NCI-H2196 treated with DMSO at 0.1 percent for 48 hours (cell line): ENCODE results near the gene SEMA3D.

ENCODE experiments used
- DNase-seq: peaks from one replicate; lab custom pipeline; 2025; ENCODE audit not compliant: unreplicated experiment; lab: John Stamatoyannopoulos, UW

The SEMA3D gene

DNA sequence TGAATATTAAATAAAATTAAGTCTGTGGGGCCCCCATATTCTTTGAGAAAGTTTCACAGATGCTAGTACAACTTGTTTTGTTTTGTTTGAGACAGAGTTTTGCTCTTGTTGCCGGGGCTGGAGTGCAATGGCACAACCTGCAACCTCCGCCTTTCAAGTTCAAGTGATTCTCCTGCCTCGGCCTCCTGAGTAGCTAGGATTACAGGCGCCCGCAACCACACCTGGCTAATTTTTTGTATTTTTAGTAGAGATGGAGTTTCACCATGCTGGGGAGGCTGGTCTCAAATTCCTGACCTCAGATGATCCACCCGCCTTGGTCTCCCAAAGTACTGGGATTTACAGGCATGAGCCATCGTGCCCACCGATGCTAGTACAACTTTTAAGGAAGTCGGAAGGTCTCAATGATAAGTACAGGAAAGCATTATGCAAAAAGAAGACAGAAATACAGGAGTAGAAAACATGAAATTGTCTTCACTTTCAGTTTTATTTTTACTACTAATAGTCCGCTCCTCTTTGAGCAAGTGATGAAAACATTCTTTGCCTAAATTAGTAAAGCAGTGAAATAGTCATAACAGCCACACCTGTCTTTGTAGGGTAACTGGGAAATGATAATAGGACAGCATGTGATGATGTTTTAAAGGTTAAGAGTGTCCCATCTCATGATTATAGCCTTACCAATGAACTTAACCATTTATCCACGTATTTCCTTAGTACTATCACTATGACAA, 147.5 kb downstream of the SEMA3D start:
- no peak for DNase-seq

GRCh38 chr7:85038466-85038865, 148.4 kb downstream of the SEMA3D start:
- no peak for DNase-seq

DNA sequence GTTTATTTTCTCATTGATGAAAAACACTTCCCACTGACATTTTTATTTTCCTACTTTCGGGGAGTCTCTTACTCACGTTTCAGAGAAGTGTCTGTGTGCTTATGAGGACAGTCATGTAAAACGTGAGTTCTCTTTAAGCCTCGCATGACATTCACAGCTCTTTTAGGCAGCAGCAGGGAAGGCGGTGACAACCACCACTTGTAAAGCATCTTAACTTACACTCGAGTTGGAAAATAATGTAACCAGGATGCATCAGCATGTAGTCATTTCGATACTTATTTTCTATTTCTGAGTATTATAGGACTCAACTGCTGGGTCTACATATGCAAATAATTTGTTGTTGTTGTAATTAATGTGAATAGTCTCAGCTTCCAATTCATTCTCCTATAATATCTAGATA, 153.6 kb downstream of the SEMA3D start:
- no peak for DNase-seq

GRCh38 chr7:85031475-85031874, 155.4 kb downstream of the SEMA3D start:
- DNase-seq, result no peak

DNA sequence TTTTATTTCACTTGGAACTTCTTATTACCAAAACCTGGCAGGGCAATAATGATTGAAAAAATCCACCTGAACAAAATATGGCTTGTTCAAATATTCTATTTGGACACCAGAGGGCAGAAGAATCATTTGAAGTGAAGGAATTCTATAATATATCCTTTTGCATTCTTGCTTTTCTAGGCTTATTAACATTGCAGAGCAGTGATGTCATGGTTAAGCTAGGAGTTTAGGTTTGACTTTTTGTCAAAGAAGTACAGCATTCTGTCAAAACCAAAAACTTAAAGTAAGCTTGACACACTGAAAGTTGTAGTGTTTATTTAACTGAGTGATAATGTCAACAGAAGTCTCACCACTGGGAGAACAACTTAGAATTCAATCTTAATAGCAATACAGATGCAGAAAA, 156.0 kb downstream of the SEMA3D start:
- DNase-seq, result peak; percentile 1

DNA sequence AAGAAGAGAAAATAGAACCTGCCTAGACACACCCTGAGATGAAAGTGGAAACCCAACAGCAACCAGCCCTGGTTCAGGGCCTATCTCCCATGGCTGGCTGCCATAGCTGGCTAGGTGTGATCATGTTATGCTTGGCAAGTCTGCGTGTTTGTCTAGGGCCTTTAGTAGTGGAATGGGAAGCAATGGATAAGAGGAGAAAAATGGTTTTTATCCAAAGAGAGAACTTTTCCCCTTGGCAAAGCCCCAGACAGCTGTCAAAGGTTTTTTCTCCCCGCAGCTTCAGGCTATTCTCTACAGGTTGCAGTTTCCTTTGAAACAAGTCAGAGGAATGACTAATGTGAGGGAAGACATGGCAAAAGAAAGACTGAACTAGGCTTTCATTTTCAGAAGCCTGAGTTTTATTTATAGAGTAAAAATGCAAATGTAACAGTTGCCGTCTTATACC, 161.5 kb downstream of the SEMA3D start:
- DNase-seq, result no peak

DNA sequence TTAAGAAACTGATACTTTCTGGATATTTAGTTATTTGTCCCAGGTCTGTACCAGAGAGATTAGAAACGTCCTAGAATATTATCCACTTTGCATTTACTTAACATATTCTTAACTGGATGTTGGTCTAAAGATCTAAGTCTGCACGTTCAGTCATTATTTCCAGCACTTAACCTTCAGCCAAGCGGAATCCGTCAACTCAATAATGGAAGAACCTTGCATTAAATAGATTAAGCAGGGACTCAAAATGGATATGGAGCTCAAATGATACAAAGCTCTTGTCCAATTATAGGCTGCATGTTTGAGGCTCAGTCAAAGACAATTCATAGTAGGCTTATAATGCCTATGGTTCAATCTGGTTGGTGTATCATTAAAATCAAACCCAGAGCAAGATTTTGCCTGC, 162.9 kb downstream of the SEMA3D start:
- DNase-seq, result no peak

GRCh38 chr7:85023066-85023712, 163.7 kb downstream of the SEMA3D start:
- DNase-seq, result no peak

GRCh38 chr7:85022064-85022697, 164.7 kb downstream of the SEMA3D start:
- no peak for DNase-seq

- DNase-seq, result no peak
Measured at GRCh38 chr7:85021101-85021704, 165.7 kb downstream of the SEMA3D start.

- DNase-seq, result no peak
Measured at GRCh38 chr7:85019778-85020177, 167.1 kb downstream of the SEMA3D start.

GRCh38 chr7:85019176-85019575, 167.7 kb downstream of the SEMA3D start:
- no peak for DNase-seq

GRCh38 chr7:85018498-85018897, 168.4 kb downstream of the SEMA3D start:
- DNase-seq, result no peak

GRCh38 chr7:85016286-85016685, 170.6 kb downstream of the SEMA3D start:
- no peak for DNase-seq

DNA sequence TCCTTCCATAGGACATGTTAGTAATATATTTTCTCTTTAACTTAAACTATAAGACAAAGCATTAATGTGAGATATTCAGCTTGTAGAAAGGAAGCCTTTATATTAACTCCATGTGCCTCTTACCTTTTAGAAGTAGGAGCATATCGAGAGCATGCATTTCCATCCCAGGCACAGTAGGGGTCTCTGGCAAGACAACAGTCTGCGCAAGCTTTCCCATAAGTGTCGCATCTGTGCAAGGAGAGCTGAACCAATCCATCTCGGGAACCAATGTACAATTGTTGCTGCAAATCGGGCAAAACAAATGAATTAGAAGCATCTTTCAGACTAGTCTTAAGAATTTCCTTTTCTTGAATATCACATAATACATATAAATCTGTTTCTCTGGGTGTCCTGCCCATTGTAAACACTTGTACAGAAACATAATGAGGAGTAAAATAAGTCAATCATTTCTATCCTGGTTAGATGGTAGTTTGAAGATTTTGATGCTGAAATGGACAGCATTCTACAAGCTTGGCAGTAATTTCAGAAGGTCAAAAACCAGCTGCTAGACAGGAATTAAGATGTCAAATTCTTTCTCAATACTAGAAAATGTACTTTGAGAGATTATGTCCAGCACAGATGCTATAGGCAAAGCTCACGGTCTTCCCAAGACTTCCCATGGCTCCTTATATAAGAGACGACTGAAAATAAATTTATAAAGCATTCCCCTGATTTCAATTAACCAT, 171.8 kb downstream of the SEMA3D start:
- no peak for DNase-seq

DNA sequence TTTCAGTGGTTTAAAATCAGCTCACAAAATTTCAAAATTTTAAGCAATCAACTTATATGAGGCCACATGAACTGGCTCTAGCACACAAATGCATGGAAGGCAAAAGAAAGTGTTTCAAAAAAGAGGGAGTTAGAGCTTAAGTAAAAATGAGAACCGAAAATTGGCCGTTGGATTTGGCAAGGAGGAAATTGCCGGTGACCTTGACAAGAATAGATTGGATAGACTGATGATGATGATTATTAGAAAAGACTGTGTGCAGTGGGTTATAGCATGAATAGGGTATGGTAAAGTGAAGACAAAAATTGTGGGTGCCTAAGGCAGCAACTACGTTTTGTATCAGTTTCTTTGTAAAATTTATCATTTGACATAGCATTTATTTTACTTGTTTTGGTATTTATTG, 175.7 kb downstream of the SEMA3D start:
- DNase-seq, result no peak

DNA sequence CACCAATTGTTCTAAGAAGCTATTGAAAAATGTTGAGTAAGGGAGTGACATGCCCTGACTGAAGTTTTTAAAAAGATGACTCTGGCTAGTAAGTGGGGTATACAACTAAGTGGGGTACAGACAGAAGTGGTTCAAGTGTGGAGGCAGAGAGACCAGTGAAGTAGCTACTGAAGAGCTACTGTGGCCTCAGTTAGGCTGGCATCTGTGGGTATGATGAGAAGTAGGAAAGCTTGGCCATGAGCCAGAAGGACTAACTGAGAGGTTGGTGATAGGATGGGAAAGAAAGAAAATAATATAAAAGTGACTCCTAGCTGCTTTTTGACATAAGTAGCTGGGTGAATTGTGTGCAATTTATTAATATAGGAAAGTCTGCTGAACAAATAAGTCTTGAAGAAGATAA, 176.6 kb downstream of the SEMA3D start:
- DNase-seq, result no peak

GRCh38 chr7:85006754-85007153, 180.1 kb downstream of the SEMA3D start:
- DNase-seq, result no peak

DNA sequence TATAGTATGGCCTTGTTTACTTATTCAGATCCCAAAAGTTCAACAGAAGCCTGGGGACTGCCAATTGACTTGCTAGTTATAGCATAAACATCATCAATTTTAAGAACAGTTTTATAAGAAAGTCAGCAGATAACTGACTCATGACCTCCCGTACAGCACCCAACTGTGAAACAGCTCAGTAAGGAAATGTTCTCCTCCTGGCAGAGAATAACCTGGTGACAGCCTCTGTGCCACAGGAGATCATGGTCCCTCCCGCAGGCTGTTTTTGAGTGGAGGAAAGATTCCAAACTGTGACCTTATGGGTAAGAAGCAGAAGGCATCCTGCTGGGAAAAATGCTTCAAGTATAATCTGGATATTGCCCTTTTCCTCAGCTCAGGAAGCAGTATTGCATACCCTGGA, 182.5 kb downstream of the SEMA3D start:
- DNase-seq, result no peak

DNA sequence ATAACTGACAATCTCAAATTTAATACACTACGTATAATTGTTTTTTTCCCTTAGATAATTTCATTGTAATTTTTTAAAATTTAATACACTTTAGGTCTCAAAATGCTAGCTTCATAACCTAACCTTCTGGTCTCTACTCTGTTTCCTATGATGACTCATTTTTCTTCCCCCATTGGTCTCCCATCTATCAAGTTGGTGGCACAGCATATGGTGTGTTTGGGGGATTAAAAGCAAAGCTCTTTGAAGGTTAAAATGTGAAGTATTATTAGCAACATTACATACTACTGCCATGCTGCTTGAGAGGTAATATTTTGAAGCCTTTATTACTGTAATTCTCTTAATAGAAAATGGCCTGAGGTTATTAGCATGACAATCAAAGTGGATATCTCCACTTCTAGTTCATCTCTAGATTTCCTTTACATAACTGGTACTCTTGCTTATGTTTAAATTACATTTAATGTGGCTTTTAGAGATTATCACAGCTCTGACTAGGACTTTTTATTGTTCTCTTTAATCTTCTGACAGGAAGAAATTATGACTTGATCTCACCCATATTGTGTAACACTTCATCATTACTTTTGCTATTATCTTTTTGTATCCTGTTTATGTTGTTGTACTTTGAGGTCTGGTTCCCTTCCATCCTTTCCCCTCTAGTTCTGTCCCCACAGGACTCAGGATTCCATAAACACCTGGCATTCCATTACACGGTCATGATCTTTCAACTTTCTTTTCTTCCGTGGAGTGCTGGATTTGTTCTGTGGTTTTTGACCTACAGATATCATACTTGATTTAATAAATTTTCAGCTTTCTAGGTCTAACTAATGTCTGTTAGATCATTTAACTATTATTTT, 185.1 kb downstream of the SEMA3D start:
- no peak for DNase-seq
